Stimulated activated naive CD4-positive, alpha-beta T cell treated with Interleukin-2 at 50 U/mL for 16 hours (primary cell): ENCODE measurements around the gene UBE2G2.

Source experiments
- DNase-seq: peaks from one replicate; lab custom pipeline; 2025; lab: John Stamatoyannopoulos, UW

UBE2G2 gene

DNA sequence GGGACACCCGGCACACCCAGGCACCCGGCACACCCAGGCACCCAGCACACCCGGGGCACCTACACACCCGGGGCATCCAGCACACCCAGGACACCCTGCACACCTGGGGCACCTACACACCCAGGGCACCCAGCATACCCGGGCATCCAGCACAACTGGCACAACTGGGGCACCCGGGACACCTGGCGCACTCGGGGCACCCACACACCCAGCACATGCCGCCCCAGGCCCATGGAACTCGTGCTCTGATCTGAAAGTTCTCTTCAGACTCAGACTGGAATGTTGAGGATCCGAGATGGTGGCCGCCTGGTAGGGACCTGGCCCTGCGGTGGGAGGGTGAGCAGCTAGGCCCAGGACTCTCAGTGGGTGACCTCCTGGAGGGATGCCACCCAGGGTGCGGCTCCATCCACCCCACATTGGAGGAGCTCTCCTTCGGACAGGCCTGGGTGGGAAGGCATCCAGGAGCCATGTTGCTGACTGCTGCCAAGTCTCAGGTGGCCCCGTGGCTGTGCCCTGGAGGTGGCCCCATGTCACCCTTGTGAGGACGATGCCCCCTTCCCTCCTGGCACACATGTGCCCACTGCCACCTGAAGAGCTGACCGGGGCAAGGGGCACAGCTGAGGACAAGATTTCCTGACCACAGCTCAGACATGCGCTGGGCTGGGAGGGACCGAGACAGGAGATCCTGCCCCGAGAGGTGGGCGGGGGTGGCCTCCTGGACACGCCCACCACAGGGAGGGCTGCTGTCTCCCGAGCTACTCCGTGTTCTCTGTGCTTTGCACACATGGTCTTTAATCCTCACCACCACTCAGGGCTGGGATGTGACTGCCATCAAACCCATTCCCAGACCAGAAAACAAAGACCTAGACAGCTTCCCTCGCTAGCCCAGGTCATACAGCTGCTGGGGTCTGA, 37.0 kb downstream of the UBE2G2 start:
- no peak for DNase-seq

DNA sequence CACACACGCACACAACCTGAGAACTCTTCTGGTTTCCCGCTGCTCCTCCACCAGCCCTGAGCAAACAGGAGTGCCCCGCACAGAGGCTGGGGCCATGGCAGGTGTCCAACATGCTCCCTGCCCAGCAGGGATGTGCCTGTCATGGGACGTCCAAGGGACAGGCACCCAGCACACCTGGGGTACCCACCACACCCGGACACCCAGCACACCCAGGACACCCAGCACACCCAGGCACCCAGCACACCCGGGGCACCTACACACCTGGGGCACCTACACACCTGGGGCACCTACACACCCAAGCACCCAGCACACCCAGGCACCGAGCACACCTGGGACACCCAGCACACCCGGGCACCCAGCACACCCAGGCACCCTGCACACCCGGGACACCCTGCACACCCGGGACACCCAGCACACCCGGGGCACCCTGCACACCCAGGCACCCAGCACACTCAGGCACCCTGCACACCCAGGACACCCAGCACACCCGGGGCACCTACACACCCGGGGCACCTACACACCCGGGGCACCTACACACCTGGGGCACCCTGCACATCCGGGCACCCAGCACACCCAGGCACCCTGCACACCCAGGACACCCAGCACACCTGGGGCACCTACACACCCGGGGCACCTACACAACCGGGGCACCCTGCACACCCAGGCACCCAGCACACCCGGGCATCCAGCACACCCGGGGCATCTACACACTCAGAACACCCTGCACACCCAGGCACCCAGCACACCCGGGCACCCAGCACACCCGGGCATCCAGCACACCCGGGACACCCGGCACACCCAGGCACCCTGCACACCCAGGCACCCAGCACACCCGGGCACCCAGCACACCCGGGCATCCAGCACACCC, 37.9 kb downstream of the UBE2G2 start:
- DNase-seq: no peak

DNA sequence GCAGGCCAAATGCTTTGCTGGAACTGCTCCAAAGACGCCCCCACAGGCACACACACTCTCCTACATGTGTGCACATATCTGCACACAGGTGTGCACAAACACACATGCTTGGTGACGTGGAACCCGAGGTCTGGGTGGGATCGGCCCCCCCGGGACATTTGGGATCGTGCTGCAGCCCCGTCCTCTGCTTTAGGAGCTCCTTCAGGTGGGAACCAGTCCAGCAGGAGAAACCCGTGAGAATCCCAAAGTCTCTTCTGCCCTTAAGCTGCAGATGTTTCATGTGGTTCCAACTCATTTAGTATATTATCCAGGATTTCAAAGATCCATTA, 38.6 kb downstream of the UBE2G2 start:
- DNase-seq: no peak

DNA sequence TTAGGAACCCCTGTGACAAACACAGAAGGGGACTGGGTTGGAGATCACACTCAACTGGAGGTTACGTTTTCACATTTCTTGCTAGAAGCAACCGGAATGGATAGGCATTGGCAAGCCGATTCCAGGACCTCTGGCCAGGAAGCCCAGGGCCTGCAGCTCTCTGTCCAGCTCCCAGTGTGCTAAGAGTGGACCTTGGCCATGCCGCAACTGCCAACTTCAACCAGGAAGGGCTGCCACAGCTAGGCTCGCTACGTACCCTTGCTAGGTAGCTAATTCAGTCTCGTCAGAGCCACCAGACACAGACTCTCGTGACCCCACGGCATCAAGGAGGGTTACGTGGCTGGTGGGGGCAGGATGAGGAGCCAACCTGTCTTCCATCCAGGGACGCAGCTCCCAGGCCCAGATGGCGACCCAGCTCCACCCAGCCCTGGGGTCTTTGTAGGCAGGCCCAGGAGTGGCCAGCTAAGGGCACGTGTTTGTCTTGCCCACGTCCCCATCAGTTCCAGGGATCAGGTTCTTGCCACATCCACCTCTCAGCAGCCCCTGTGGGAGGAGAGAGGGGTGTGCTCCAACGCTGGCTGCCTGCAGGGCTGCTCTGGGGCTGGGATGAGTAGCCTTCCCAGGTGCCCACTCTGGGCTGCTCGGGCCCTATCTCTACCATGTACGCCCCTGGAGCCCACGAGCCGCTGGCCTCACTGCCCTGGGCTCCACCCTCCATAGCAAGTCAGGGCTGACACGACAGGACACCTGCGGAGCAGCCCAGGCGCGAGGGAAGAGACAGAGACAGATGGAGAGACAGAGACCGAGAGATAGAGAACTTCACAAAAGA, 39.2 kb downstream of the UBE2G2 start:
- DNase-seq: no peak

DNA sequence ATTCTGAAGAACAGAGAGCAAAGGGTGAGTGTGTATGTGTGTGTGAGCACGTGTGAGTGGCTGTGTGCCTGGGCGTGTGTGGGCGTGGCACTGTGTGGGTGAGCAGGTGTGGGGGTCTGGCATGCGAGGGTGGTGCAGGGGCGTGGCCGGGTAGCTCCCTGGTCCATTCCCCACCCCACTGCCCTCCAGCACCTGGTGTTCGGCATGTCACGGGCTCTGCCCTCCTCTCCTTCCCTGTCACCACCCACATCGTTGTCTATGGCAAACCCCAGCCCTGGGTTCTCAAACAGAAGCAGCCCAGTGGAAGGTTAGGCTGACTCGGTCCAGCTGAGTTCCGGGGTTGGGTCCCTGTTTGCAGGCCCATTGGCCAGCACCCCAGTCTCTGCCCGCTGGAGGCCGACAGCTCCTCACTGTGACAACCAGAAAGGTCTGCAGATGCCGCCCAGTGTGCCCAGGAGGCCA, 39.8 kb downstream of the UBE2G2 start:
- no peak for DNase-seq

DNA sequence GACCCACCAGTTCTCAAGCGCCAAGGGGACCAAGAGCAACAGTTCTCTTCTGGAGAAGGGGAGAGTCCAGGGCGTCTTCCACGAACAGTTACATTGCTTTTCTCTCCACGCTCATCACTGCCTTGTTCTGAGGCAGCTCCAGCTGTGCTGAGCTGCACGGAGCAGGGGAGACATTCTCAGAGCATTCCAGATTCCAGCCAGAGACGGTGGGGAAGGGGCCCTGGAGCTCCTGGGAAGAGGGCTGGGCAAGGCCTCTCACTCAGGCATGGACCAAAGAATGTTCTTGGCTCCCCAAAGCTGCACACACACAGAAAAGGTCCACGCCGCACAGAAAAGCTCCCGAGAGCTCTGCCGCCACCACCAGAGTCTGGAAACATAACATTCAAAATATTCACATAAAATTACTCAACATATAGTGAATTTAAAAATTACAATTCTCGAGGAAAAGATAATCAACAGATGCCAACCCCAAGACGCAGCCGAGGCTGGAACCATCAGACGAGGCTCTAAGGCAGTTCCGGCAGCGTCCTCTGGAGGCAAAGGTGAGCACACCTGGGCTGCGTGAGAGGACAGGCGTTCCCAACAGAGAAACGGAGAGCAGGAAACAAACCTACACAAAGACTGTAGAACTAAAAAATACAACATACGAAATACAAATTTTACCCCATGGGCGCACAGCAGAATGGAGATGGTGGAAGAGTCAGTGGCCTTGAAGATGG, 40.5 kb downstream of the UBE2G2 start:
- DNase-seq: no peak

DNA sequence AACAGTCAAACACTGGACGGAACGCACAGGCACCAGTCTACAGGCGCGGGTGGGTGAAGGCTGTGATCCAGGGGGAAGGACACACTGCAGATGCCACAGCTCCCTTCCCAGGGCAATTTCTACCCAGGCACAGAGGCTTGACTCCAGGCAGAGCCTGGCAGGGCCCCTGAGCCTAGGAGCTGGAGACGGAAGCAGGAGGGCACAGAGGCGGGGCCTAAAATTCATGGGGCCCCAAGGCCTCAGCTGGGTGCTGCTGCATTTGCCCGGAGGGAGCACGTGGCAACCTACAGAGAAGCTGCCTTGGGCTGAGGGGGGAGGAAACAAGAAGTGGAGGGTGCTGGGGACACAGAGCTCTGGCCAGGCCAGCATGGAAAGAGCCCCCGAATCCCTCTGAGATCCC, 41.2 kb downstream of the UBE2G2 start:
- DNase-seq: no peak

DNA sequence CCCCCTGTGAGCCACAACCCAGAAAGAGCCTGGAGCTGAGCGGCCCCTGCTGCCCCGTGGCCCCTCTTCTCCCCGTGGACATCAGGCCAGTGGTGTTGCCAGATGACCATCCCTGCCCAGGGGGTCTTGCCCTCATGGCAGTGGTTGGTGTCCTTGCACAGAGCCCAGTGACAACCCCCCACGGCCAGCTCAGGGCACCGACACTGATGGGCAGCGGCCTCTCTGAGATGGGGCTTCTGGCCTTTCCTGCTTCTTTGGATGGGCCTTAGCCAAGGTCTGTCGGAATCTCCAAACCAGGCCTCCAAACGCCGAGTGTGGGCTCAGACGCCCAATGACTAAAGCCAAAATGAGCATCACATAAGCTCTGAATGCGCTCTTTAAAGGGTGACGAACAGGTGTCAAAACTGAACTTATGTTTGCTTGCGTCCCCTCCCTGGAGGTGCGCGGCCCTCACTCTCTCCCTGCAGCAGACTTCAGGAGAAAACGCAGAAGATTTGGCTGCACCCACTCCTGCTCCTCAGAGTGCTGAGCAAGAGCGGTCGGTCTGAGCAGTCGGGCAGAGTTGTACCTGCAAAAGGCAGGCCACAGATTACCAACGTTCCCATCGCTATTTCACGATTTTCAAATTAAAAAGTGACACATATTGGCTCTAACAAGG, 41.9 kb downstream of the UBE2G2 start:
- no peak for DNase-seq

DNA sequence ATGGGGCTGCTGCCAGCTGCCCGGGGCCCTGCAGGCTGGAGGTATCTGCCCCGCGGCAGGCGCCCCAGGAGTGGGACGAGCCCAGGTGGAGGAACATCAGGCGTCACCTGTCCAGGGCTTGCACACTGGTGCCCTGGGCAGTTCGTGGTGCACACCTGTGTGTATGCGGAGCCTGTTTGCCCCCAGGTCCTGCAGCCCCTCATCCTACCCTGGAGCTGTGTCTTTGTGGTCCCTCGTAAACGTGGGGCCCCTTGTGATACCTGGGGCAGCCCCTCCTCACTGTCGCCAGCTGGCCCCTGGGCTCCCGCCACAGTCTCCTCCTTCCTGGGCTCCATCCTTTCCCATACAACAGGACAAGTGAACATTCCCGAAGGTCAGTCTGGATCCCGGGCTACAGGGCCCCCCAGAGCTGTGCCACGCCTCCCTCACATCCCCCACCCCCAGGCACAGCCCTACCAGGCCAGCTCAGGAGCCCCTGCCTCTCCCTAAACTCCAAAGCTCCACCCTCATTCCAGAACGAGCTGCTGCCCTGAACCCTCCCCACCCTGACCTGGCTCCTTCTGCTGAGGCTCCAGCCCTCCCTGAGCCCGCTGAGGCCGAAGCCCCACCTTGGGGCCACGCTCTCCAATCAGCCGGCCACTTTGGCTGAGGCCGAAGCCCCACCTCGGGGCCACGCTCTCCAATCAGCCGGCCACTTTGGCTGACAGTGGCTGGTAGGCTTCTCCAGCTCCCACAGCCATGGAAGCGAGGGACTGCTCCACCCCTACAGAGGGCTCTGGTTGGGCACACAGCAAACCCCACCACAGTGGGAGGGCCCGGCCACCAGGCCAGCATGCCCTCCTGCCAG, 42.6 kb downstream of the UBE2G2 start:
- DNase-seq: no peak

DNA sequence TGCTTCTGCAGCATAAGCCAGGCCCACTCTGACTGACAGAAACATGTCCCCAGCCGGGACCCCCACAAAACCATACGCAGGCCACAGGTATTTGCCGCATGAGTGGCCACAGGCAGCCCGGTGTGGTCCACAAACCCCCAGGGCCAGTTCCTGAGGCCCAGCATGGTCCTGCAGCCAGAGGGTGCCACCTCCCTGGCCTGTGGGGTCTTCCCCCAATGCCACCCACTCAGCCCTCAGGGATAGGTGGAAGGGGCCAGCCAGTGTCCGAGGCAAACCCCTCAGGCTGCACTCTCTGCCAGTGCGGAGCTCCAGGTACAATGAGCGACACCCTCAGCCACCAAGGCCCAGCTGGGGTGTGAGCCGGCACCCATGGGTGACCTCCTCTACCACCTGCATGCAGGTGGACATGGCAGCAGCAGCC, 43.5 kb downstream of the UBE2G2 start:
- no peak for DNase-seq

DNA sequence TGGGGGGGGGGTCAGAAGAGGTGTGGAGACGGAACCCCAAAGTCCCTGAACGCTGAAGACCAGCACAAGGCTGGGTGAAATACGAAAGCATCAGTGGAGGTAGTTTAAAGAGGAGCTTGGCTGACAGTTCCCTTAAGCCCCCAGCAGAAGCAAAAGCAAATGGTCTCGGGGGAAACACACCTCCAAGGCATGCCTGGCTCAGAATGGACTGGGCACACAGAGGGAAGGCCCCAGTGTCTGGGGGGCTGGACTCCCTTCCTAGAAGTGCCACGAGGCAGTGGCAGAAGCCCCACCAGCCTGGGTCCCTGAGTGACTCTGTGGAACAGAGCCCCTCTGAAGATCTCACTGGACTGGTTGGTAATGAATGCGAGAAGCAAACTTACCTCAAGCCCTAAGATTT, 43.9 kb downstream of the UBE2G2 start:
- no peak for DNase-seq

DNA sequence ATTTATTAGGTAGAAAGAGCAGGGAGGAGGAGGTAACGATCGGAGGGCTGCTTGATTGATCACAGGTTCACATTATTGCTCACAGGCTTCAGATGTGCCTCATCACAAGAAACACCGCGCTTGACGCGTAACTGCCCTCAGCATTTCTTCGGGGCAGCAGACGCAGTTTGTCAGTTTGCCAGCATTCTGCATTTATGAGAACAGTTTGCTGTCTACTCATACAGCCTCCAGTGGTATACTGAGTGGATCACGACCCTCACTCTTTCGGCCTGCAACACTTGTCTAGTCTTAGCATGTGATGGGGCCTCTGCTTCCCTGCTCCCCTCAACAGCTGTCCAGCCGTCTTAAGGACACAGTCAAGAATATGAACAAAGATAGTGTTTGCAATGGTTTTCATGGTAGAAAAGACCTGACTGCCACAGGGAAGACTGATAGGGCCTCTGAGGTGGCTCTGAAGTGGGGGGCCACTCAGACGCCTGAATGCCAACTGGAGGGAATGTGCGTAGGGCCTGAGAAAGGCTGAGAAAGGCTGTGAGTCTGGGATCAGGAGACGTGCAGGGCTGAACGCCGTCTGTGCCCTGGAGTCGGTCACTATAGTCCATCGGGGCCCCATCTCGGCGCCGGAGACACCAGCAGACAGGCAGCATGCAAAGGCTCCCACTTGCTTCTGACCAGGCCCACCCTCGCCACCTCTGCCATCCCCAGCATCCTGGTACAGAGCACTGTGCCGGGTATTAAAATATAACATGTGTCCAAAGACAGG, 45.0 kb downstream of the UBE2G2 start:
- no peak for DNase-seq

DNA sequence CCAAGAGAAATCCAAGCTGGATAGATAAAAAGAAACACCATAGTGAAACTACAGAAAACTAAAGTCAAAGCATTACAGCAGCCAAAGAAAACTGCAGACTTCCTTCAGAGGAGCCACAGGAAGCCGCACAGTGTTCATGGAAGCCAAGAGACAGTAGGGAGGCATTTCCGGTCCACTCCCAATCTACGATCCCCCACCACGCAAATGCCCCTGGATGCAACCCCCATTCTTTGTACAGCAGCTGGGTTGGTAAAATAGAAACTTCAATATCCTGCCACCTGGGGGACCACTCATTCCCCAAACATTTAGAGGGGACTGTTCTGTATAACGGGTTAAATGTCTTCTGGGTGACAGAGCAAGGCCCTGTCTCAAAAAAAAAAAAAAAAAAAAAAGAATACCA, 46.4 kb downstream of the UBE2G2 start:
- no peak for DNase-seq

DNA sequence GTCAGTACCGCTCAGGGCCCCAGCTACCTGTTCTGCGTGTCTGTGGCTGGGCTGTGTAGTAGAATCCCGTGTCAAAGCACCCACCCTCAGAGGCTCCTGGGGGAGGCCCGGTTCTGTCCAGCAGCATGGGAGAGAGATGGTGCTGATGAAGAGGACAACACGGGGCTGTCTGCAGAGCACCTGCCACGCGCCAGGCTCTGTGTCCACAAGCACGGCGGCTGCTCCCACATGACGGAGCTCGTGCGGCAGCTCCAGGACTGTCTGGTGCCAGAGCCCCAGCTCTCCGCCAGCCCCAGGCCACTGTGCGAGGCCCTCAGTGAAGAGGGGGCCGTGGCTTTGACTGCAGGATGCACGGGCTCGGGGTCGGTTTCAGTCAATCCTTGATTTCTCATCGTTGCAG, 48.3 kb downstream of the UBE2G2 start:
- no peak for DNase-seq

DNA sequence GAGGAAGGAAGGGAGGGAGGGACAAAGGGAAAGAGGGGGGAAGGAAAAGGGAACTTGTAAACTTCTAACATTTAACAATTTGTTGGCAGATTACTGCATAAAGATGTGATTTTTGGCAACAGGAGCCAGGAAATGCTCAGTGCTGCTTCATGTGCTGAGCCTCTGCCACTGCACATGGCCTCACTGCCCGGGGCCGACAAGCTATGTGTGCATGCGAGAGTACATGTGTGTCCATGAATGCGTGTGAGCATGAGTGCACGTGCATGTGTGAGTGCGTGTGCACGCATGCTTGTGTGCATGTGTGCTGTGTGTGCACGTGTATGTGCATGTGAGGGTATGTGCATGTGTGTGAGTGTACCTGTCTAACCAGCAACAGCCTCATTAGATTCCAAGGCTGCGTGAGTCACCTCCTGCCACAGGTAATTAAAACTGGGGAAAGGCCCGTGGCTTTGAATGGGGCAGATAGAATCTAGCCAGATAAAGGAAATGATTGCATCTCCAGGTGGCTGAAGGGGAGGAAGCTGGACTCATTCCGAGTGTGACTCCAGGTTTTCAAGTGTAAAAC, 48.9 kb downstream of the UBE2G2 start:
- DNase-seq: no peak

DNA sequence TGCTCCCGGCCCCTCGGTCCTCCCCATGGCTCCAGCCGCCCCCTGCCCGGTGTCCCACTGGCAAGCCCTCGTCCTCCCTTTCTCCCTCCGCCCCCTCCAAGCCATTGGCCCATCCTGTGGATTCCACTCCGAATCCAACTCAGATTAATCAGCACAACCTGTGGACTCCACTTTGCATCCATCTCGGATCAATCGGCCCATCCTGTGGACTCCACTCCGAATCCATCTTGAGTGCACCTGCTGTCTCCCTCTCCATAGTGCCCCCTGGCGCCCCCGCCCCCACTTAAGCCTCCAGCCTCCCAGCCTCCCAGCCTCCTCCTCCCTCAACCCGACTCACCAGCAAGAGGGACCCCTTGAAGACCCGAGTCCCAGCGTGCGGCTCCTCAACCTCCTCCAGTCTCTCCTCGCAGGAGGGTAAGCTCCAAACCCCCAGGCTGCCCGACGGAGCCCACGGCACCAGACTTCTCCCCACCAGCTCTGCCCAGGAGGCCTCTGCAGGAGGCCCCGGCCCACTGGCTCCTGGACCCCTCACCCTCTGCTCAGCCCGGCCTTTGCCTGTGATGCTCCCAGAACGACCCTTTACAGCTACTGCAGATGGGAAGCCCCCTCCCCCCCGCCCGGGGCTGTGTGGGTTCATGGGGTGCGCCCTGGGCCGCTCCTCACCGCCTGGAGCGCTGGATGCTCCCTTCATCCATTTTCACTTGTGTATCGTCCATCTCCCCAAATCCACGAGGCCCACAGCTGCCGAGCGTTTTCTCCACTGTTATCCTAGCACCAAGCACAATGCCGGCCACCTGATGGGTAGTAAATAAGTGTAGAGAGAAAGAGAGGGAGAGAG, 49.6 kb downstream of the UBE2G2 start:
- no peak for DNase-seq

DNA sequence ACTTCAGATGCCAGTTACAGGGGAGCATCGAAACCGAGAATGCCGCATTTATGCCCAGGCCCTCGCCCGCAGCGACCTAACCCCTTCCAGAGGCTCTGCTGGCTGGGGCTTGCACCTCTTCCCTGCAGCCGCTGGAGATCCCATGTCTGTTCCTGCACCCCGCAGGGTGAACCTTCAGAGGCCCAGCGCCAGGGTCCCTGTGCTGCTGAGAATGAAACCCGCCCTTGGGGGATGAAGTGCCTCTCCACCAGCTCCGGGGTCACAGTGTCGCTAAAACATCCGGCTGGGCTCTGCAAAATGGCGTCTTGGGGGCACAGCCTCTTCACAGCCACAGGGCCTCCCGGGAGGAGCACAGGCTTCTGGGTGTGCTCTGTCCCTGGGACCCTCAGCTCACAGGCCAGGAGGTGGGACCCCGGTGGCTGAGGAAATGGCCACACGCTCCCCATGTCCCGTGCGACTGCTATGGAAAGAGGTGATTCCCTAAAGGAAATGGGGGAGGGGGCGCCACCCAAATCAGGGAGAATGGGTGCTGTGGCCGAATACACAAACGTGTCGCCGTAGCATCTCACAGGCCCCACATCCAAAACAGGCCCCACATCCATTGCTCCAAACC, 50.3 kb downstream of the UBE2G2 start:
- DNase-seq: no peak

DNA sequence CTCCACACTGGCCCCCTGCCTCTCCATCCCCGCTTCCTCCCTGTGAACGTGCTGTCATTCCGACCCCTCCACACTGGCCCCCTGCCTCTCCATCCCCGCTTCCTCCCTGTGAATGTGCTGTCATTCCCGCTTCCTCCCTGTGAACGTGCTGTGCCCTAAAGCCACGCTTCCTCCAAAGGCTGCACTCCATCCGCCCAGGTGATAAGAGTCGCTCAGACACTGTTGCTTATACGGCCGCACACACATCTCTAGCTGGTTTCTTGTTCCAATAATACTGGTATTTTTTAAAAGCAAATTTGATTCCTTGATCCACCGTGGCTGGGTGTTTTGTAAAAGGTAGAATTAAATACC, 51.0 kb downstream of the UBE2G2 start:
- DNase-seq: no peak
